ENCODE results near the gene CLBA1.

- no peak for TF ChIP-seq ZNF274 (IDR thresholded peaks at IDR 0.05; ENCODE audit: low read depth, low read length)
- TF ChIP-seq YY1 (IDR thresholded peaks at IDR 0.05; ENCODE audit: insufficient read depth, insufficient read length), result no peak
Observed at GRCh38 chr14:105020815-105021655, 35.4 kb downstream of the CLBA1 start, which contains the start of gene CDCA4.

Measured in NT2/D1 (cell line).